BE2C (cell line): ENCODE data around the gene IGSF9B.

Experiments
- DNase-seq: peaks from one replicate; pipeline ENCODE4 v3.0.0-alpha.2; 2020
- H3K27me3 ChIP-seq: fragments of 250-450 bp; sonication (Bioruptor Pico); 2 replicates; pipeline ENCODE4 v1.5.1; 2020; ENCODE audit warnings: mild to moderate bottlenecking
- H3K36me3 ChIP-seq: fragments of 250-450 bp; sonication (Bioruptor Pico); 2 replicates; pipeline ENCODE4 v1.5.1; 2020; ENCODE audit warnings: mild to moderate bottlenecking
- H3K4me1 ChIP-seq: fragments of 250-450 bp; sonication (Bioruptor Pico); 2 replicates; pipeline ENCODE4 v1.5.1; 2020
- H3K4me3 ChIP-seq: 2 replicates; pipeline ENCODE4 v1.5.1; 2011; ENCODE audit warnings: low read depth, low read length
- H3K9me3 ChIP-seq: fragments of 250-450 bp; sonication (Bioruptor Pico); 2 replicates; pipeline ENCODE4 v1.5.1; 2020
- CTCF ChIP-seq: IDR thresholded peaks from 2 replicates; pipeline ENCODE4 v1.5.1; 2012; ENCODE audit warnings: mild to moderate bottlenecking, low read depth, low read length

The IGSF9B gene

DNA sequence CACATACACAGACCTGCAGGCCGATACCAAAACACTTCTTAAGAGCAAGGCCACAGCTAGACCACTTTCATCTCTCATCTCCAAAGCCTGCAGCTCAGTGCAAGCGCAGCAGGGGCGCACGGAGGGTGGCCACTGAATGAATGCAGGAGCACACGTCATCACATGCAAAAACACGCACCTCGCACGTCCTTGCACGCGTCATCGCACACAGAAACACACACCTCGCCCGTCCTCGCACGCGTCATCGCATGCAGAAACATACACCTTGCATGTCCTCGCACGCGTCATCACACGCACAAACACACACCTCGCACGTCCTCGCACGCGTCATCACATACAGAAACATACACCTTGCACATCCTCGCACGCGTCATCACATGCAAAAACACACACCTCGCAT, 17.2 kb downstream of the IGSF9B start:
- H3K4me3 ChIP-seq, result no peak overlapping the region
- H3K9me3 ChIP-seq, result no peaks in the 10 kb centered on the region
- no peak for DNase-seq
- no peak for TF ChIP-seq CTCF
- peaks cover 61% of the 10 kb centered on the region for H3K4me1 ChIP-seq
- no peaks in the 10 kb centered on the region for H3K27me3 ChIP-seq
- H3K36me3 ChIP-seq, result peaks cover 85% of the 10 kb centered on the region

DNA sequence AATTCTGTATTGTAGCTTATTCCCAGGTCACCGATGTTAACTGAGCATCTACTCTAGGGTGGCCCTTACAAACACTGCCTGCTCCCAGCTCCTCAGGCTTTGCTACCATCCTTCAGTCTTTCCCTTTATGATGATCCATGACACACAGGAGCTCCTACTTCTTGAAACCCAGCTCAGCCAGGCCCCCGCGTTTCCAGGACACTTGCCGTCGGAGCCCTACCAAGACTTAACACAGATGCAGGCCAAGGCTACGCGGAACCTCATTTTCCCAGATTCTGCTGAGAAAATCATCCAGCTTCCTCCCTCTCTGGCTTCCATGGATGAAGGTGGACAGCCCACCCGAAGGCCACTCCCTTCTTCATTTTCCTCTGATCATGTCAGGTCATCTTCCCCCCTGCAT, 18.6 kb downstream of the IGSF9B start:
- Histone ChIP-seq H3K36me3 (peaks cover 84% of the 10 kb centered on the region), H3K27me3 (no peaks in the 10 kb centered on the region), H3K4me1 (peaks cover 53% of the 10 kb centered on the region), H3K9me3 (no peaks in the 10 kb centered on the region), H3K4me3 (no peak overlapping the region)
- DNase-seq, result no peak
- no peak for TF ChIP-seq CTCF

- TF ChIP-seq CTCF, result no peak
Observed at GRCh38 chr11:133937468-133937867, 19.3 kb downstream of the IGSF9B start.

DNA sequence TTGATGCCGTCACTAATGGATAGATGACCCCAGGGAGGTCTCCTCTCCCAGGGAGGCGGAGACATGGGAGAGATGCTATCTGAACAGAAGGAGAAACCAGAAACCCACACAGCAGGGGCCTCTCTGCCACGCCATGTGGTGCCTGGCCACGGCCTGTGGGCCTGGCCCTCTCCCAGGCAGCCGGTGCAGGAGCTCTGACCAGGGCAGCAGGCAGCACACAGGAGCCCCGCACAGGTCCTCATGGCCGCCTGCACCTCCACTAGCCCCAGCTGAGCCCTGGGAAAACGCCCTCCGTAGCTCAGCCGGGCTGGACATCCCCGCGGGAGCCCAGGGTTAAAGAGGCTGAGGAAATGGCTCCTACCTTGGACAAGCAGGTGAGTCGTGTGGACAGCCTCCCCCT, 19.8 kb downstream of the IGSF9B start:
- Histone ChIP-seq H3K27me3 (no peaks in the 10 kb centered on the region), H3K4me3 (peak overlapping the region; percentile 30), H3K36me3 (peaks cover 74% of the 10 kb centered on the region), H3K9me3 (no peaks in the 10 kb centered on the region), H3K4me1 (peaks cover 44% of the 10 kb centered on the region)
- no peak; the same call in 1 of the 2 replicates for TF ChIP-seq CTCF
- peak; percentile 88 for DNase-seq

More at GRCh38 chr11:133937468-133937867, 19.3 kb downstream of the IGSF9B start:
- Histone ChIP-seq H3K4me3 (peak overlapping the region; percentile 30; the same call in 1 of the 2 replicates), H3K4me1 (peaks cover 46% of the 10 kb centered on the region), H3K36me3 (peaks cover 79% of the 10 kb centered on the region), H3K9me3 (no peaks in the 10 kb centered on the region), H3K27me3 (no peaks in the 10 kb centered on the region)
- no peak for DNase-seq

GRCh38 chr11:133936592-133936991, 20.2 kb downstream of the IGSF9B start:
- H3K4me3 ChIP-seq, result peak overlapping the region; percentile 30
- no peaks in the 10 kb centered on the region for H3K27me3 ChIP-seq
- peak; percentile 72 for DNase-seq
- H3K4me1 ChIP-seq, result peaks cover 40% of the 10 kb centered on the region
- no peak; the same call in 1 of the 2 replicates for TF ChIP-seq CTCF
- peaks cover 74% of the 10 kb centered on the region for H3K36me3 ChIP-seq
- no peaks in the 10 kb centered on the region for H3K9me3 ChIP-seq

DNA sequence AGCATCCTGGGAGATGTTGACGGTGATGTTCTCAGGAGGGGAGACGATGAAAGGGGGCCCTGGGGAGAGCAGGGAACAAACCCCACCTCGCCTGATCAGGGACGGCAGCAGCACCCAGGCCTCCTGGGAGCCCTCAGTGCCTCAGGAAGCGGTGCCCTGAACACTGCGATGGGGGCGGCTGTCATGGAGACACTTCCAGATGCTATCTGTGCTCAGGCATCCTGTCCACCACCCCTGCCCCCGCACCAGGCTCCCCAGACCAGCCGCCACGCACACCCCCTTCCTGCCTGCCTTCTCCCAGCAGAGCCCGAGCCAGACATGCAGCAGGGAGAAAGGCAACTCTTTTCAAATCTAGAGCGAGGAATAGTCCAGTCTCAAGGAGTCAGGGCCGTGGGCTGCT, 20.6 kb downstream of the IGSF9B start:
- peaks cover 43% of the 10 kb centered on the region for H3K4me1 ChIP-seq
- H3K4me3 ChIP-seq, result peak overlapping the region; percentile 30
- DNase-seq, result peak; percentile 88
- no peaks in the 10 kb centered on the region for H3K9me3 ChIP-seq
- no peak for TF ChIP-seq CTCF
- peaks cover 74% of the 10 kb centered on the region for H3K36me3 ChIP-seq
- H3K27me3 ChIP-seq, result no peaks in the 10 kb centered on the region
